ENCODE data around the gene LPXN.
"Not testable (repeated sequence)": the region's sequence is repeated elsewhere in the genome, so short reads cannot be mapped to it uniquely, and the experiment has no call there.

LPXN gene

DNA sequence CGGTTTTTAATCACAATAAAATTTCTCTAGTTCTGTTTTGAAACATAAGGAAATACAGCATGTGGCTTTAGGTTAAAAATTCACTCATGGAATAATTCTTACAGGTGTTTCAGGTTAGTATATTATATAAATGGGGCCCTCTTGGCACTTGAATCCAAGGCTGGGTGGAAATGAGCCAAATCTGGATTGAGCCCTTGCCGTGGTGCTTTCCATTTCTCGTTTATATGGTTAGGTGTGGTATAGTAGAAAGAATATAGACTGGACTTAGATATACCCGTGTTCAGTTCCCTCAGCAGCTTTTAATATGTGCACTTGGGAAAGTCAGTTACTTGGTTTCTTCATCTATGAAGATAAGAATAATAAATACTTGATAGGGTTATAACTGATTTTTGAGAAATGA lies 19.2 kb upstream of the LPXN start:
- DNase-seq (ENCODE audit: insufficient read length, low spot score): no peak
- no peak for FAIRE-seq
- TF ChIP-seq POLR2A (IDR thresholded peaks at IDR 0.05; ENCODE audit: low read depth, low read length): no peak

DNA sequence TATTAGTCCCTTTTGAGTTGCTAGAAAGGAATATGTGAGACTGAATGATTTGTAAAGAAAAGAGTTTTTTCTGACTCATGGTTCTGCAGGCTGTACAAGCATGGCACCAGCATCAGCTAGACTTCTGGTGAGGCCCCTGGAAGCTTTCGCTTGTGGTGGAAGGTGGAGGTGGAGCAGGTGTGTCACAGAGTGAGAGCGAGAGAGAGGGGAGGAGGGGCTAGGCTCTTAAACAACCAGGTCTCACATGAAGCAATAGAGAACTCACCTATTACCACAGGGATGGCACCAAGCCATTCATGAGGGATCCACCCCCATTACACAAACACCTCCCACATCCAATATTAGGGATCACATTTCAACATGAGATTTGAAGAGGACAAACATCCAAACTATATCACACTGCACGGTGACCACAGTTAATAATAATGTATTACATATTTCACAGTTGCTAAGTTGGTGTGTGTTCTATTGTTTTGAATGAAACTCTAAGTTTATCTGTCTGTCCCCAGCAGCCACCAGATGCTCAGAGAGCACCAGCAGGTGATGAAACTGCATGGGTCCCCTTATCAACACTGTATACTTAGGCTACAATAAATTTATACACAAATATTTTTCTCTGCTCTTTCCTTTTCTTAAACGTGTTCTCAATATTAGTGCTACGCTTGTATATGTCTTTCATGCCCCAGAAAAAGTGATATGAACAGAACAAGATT lies 17.3 kb upstream of the LPXN start:
- FAIRE-seq (no peak), DNase-seq (ENCODE audit: insufficient read length, low spot score) (no peak)
- no peak for TF ChIP-seq POLR2A (IDR thresholded peaks at IDR 0.05; ENCODE audit: low read depth, low read length)

DNA sequence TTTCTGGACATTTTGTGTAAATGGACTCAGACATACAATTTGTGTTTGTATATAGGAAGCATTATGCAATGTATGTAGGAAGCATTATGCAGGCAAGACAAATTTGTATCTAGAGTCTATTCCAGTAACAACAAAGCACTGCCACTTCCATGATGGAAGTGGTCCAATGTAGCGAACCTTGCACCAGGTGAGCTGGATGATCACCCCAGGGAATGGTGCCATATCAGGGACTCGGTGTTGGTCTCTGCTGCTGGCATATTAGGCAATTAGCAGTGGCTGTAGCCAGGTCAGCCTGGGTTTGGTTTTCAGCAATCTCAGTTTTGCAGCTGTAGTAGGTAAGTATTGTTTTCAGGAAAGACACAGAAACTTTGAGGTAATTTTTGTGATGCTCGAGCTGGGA lies 16.0 kb upstream of the LPXN start:
- no peak for TF ChIP-seq POLR2A (IDR thresholded peaks at IDR 0.05; ENCODE audit: low read depth, low read length)
- peak; percentile 76 for FAIRE-seq
- no peak for DNase-seq (ENCODE audit: insufficient read length, low spot score)

GRCh38 chr11:58586998-58587397 lies 11.3 kb upstream of the LPXN start:
- FAIRE-seq (peak; percentile 75), DNase-seq (ENCODE audit: insufficient read length, low spot score) (no peak)
- TF ChIP-seq POLR2A (IDR thresholded peaks at IDR 0.05; ENCODE audit: low read depth, low read length): no peak

DNA sequence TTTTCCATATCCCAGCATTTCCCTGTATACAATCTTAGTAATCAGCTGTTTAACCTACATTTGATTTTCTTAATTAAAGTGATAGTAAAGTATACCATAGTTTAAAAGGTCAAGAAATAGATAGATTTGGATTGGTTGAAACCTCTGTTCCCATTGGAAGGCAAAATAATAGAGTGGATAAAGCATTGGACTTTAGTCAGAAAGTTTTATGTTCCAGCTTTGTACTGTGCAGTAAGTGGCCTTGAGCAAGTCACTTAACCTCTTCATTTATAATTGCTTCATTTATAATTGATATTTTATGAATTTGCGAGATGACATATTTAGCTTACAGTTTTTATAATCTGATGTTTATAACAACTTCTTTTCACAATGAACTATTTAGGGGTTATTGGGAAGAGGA lies 6.8 kb upstream of the LPXN start:
- no peak for FAIRE-seq

DNA sequence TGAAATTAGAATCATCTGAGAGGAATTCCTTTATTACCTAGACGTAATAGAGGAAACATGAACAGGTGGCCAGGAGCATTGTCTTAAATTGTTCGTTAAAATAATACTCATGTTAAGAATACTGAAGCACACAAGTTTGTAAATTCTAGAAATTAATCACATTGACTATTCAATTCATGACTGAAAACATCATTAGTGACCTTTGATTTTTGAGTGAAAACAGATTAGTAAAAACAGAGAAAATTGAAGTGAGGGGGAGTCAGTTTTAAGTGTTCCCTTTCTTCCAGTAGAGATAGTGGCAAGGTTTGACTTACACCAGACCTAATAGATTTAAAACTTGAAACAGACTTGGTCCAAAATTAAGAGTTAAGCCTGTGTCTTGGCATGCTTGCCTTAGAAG lies 4.7 kb upstream of the LPXN start:
- FAIRE-seq (no peak), DNase-seq (ENCODE audit: insufficient read length, low spot score) (no peak)
- no peak for TF ChIP-seq POLR2A (IDR thresholded peaks at IDR 0.05; ENCODE audit: low read depth, low read length)

More for the DNA sequence above, 6.8 kb upstream of the LPXN start:
- DNase-seq (ENCODE audit: insufficient read length, low spot score): no peak
- no peak for TF ChIP-seq POLR2A (IDR thresholded peaks at IDR 0.05; ENCODE audit: low read depth, low read length)

DNA sequence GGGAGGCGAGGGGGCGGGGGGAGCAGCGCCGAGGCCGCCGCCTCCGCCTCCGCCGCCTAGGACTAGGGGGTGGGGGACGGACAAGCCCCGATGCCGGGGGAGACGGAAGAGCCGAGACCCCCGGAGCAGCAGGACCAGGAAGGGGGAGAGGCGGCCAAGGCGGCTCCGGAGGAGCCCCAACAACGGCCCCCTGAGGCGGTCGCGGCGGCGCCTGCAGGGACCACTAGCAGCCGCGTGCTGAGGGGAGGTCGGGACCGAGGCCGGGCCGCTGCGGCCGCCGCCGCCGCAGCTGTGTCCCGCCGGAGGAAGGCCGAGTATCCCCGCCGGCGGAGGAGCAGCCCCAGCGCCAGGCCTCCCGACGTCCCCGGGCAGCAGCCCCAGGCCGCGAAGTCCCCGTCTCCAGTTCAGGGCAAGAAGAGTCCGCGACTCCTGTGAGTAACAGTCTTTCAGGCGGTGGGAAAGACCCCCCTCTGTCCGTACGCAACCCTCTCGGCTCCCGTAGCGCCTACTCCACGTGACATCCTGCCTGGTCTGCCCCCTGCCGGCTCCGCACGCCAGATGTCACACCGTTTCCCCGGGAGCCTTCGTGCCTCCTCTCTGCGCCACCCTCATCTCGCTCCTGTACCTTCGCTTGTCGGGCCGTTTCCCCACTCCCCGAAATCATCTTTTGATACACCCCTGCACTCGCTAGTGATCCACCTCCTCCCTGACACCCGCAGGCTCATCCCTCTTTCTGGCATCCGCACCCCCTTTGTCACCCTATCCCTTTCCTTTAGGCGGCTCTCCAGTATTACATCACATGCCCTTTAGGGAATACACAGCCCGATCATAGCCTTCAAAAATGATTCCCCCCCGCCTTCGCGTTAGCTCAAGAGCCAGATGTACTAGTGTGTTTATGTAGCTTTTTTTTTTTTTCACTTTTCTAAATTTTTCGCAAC lies 3.8 kb upstream of the LPXN start:
- FAIRE-seq: peak; percentile 74
- DNase-seq (ENCODE audit: insufficient read length, low spot score): peak; percentile 49
- TF ChIP-seq POLR2A (IDR thresholded peaks at IDR 0.05; ENCODE audit: low read depth, low read length): peak; percentile 70

- FAIRE-seq (no peak), DNase-seq (ENCODE audit: insufficient read length, low spot score) (peak; percentile 50)
- TF ChIP-seq POLR2A (IDR thresholded peaks at IDR 0.05; ENCODE audit: low read depth, low read length): peak; percentile 59; the same call in 1 of the 2 replicates
These were observed 3.1 kb upstream of the LPXN start, which contains the start of gene ZFP91 for GRCh38 chr11:58578635-58579191. TSS of gene ZFP91 (plus strand) at chr11:58579063. CDS start at chr11:58579282, 219 bp downstream.

- DNase-seq (ENCODE audit: insufficient read length, low spot score) (peak; percentile 38), FAIRE-seq (peak; percentile 93)
- no peak for TF ChIP-seq POLR2A (IDR thresholded peaks at IDR 0.05; ENCODE audit: low read depth, low read length)
These were observed 2.5 kb upstream of the LPXN start for GRCh38 chr11:58578136-58578634.

DNA sequence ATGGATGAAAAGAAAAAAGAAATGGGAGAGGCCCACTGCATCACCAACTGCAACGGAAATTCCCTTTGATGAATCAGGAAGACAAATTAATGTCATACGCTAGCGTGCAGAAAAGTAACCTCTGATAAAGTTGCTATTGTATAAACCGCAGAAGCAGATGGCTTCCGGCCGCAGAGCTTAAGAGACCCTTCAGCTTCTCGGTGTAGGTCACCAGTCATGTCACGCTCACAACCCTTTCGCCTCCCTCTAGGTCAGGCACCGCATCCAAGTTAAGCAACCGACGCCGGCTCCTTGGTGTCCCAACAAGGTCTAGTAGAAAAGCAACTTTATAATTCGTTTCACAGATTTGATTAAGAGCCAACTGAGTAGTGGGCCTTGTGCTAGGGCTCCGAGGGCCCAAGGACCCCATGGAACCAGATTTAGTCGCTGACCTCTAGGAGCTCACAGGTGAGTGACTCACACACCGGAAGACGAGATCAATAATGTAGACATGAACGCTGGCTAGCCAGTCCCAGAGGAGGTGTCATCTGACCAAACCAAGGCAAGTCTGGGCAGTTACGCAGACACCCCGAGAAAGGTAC lies 2.0 kb upstream of the LPXN start:
- DNase-seq (ENCODE audit: insufficient read length, low spot score) (no peak), FAIRE-seq (peak; percentile 65)
- peak; percentile 70 for TF ChIP-seq POLR2A (IDR thresholded peaks at IDR 0.05; ENCODE audit: low read depth, low read length)

DNA sequence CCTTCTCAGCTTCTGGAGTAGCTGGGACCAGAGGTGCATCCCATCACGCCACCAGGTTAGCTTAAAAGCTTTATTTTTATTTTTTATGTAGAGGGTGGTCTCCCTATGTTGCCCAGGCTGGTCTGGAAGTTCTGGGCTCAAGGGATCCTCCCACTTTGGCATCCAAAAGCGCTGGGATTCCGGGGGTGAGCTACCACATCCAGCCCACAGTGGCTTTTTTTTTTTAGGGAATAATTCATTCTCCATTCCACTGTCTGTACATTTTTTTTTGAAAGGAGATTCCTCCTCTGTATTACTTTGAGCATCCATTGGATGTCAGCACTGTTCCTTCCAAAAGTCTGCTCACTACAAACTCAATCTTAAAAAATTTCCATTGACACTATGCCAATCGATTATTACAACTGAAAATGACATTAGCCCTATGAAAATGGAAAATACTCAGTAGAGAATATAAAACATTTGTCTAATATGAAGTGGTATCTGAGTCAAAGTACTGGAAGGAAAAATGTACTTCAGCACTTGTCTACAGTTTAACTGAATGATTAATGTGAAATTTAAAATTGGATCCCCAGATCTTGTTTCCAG lies 1.3 kb upstream of the LPXN start:
- DNase-seq (ENCODE audit: insufficient read length, low spot score): no peak
- FAIRE-seq: no peak
- TF ChIP-seq POLR2A (IDR thresholded peaks at IDR 0.05; ENCODE audit: low read depth, low read length): no peak

- FAIRE-seq (no peak), DNase-seq (ENCODE audit: insufficient read length, low spot score) (no peak)
- TF ChIP-seq POLR2A (IDR thresholded peaks at IDR 0.05; ENCODE audit: low read depth, low read length): no peak
These were observed 775 bp downstream of the LPXN start for GRCh38 chr11:58574881-58575280.

- peak; percentile 11 for DNase-seq (ENCODE audit: insufficient read length, low spot score)
- TF ChIP-seq POLR2A (IDR thresholded peaks at IDR 0.05; ENCODE audit: low read depth, low read length): no peak
- FAIRE-seq: peak; percentile 41
These were observed 2.1 kb downstream of the LPXN start for GRCh38 chr11:58573451-58574104.

- not testable (repeated sequence) for FAIRE-seq; DNase-seq (ENCODE audit: insufficient read length, low spot score)
These were observed 2.8 kb downstream of the LPXN start for GRCh38 chr11:58572906-58573305.
